Measurements from ENCODE around the gene OTUD1.

The OTUD1 gene

DNA sequence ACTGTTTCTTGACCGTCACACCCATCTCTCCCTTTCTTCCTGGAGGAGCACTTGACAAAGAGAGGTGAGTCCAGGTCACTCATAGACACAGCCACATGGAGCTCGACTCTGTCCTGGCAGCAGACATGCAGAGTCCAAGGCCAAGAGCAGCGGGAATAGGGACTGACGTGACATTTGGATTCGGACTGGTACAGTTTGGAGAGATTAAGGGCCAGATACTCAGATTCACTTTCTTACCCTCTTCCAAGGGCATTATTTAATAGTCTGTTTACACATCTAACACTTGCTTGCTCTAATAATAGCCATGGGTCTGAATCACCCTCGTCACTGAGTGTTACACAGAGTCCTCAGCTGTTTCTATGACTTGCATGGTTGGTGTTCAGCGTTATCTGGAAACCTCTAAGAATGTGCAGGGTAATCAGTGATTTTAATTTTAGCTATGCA, 39.2 kb upstream of the OTUD1 start:
- TF ChIP-seq, protein P1, sequence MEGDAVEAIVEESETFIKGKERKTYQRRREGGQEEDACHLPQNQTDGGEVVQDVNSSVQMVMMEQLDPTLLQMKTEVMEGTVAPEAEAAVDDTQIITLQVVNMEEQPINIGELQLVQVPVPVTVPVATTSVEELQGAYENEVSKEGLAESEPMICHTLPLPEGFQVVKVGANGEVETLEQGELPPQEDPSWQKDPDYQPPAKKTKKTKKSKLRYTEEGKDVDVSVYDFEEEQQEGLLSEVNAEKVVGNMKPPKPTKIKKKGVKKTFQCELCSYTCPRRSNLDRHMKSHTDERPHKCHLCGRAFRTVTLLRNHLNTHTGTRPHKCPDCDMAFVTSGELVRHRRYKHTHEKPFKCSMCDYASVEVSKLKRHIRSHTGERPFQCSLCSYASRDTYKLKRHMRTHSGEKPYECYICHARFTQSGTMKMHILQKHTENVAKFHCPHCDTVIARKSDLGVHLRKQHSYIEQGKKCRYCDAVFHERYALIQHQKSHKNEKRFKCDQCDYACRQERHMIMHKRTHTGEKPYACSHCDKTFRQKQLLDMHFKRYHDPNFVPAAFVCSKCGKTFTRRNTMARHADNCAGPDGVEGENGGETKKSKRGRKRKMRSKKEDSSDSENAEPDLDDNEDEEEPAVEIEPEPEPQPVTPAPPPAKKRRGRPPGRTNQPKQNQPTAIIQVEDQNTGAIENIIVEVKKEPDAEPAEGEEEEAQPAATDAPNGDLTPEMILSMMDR (IDR thresholded peaks at IDR 0.05; ENCODE audit: low read depth, low read length), result no peak

DNA sequence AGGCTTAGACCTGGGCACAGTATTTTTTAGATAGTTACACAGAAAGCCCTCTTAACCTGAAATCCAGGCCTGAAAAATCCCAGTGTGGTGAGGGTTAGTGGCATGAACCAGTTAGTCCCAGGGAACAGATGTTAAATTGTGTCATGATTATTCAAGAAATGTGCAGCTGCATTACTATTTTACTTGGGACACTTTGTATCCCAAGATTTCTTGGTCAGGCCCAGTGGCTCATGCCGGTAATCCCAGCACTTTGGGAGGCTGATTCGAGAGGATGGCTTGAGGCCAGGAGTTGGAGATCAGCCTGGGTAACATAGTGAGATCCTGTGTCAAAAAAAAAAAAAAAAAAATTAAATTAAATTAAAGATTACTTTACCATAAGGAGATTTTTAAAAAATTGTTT, 36.0 kb upstream of the OTUD1 start:
- no peak overlapping the region for H3K27ac ChIP-seq
- TF ChIP-seq, protein P1 (IDR thresholded peaks at IDR 0.05; ENCODE audit: low read depth, low read length), result no peak
- H3K9me3 ChIP-seq (ENCODE audit: severe bottlenecking), result no peaks in the 10 kb centered on the region
- H3K27me3 ChIP-seq (ENCODE audit: insufficient read depth, low read depth, severe bottlenecking), result no peaks in the 10 kb centered on the region
- H3K36me3 ChIP-seq, result no peaks in the 10 kb centered on the region
- no peak for DNase-seq
- H3K4me3 ChIP-seq (ENCODE audit: low read depth, low read length), result no peak overlapping the region

More for the DNA sequence above, 39.2 kb upstream of the OTUD1 start:
- no peak for DNase-seq
- H3K4me3 ChIP-seq (ENCODE audit: low read depth, low read length), result no peak overlapping the region
- no peaks in the 10 kb centered on the region for H3K36me3 ChIP-seq
- H3K27ac ChIP-seq, result no peak overlapping the region
- H3K9me3 ChIP-seq (ENCODE audit: severe bottlenecking), result no peaks in the 10 kb centered on the region
- no peaks in the 10 kb centered on the region for H3K27me3 ChIP-seq (ENCODE audit: insufficient read depth, low read depth, severe bottlenecking)

DNA sequence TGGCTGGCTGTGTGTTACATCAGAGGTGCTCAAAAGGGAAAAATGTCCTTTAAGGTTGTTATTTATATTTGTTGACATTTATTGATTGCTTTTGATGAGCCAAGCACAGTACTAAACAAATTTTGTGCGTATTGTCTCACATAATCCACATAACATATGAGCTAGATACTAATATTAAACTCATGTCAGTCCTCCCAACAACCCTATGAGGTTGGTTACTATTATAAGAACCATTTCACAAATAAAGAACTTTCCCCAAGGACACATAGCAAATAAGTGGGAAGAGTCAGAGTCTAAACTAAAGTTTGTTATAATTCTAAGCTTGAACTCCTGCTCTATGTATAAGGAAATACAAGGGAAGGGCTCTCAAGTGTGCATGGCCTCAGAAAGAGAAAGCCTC, 35.6 kb upstream of the OTUD1 start:
- no peak for DNase-seq
- Histone ChIP-seq H3K27me3 (ENCODE audit: insufficient read depth, low read depth, severe bottlenecking) (no peaks in the 10 kb centered on the region), H3K27ac (no peak overlapping the region), H3K36me3 (no peaks in the 10 kb centered on the region), H3K9me3 (ENCODE audit: severe bottlenecking) (no peaks in the 10 kb centered on the region), H3K4me3 (ENCODE audit: low read depth, low read length) (no peak overlapping the region)
- TF ChIP-seq, protein P1 (IDR thresholded peaks at IDR 0.05; ENCODE audit: low read depth, low read length), result no peak

DNA sequence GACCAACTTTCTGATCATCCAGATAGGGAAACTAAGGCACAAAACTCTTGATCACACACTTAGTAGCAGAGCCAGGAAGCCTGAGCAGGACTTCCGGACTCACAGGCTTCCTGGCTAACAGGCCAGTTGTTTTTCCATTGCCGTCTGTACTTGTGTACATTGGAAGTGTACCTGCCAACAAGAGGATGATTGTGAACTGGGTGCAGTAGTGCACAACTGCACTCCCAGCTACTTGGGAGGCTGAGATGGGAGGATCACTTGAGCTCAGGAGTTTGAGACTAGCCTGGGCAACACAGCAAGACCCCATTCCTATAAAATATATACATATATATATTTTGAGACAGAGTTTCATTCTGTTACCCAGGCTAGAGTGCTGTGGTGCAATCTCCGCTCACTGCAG, 35.2 kb upstream of the OTUD1 start:
- Histone ChIP-seq H3K36me3 (no peaks in the 10 kb centered on the region), H3K27me3 (ENCODE audit: insufficient read depth, low read depth, severe bottlenecking) (no peaks in the 10 kb centered on the region), H3K4me3 (ENCODE audit: low read depth, low read length) (no peak overlapping the region), H3K27ac (no peak overlapping the region), H3K9me3 (ENCODE audit: severe bottlenecking) (no peaks in the 10 kb centered on the region)
- no peak for DNase-seq
- TF ChIP-seq, protein P1 (IDR thresholded peaks at IDR 0.05; ENCODE audit: low read depth, low read length), result no peak

DNA sequence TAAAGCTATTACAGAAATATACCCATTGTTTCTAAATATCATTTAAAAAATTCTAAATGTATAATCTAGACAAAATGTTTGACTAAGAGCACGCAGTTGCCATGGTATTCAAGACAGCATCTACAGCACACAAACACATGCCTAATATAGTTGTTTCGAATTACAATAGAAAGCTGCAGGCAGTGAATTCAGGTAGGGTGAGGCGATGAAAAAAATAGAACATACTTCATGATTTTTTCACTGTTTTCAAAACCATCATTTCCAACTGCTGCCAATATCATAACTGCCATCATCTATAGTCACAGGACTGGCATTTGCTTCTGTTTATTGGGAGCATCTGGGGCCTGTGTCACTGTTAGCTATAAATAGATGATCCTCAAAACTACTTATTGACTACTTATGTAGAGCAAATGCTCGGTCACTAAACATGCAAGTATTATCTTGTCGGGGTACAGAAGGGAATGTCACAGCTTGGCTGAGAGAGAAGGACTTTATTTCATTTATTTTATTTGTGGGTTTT, 34.4 kb upstream of the OTUD1 start:
- no peaks in the 10 kb centered on the region for H3K36me3 ChIP-seq
- H3K27ac ChIP-seq, result no peak overlapping the region
- H3K27me3 ChIP-seq (ENCODE audit: insufficient read depth, low read depth, severe bottlenecking), result no peaks in the 10 kb centered on the region
- H3K9me3 ChIP-seq (ENCODE audit: severe bottlenecking), result no peaks in the 10 kb centered on the region
- no peak for DNase-seq
- TF ChIP-seq, protein P1 (IDR thresholded peaks at IDR 0.05; ENCODE audit: low read depth, low read length), result no peak
- no peak overlapping the region for H3K4me3 ChIP-seq (ENCODE audit: low read depth, low read length)

DNA sequence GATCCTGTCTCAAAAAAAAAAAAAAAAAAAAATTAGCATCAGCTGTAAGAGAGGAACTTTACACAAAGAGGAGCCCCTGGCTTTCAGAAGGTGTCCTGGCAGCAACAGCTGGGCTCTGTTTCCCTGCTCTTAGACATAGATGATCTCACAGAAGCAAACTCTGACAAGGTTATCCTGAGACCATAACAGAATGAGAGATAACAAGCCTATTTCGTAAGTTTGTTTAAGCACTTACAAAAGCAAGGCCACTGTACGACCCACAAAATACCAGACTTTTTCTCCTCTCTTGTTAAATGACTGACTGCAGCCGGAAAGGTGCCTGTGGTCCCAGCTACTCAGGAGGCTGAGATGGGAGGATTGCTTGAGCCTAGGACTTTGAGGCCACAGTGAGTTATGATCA, 33.3 kb upstream of the OTUD1 start:
- Histone ChIP-seq H3K27me3 (ENCODE audit: insufficient read depth, low read depth, severe bottlenecking) (no peaks in the 10 kb centered on the region), H3K27ac (no peak overlapping the region), H3K36me3 (no peaks in the 10 kb centered on the region), H3K9me3 (ENCODE audit: severe bottlenecking) (no peaks in the 10 kb centered on the region), H3K4me3 (ENCODE audit: low read depth, low read length) (no peak overlapping the region)
- DNase-seq, result no peak
- TF ChIP-seq, protein P1 (IDR thresholded peaks at IDR 0.05; ENCODE audit: low read depth, low read length), result no peak

Measured in WERI-Rb-1 (cell line).